IgD-negative memory B cell (primary cell): Measurements from ENCODE around the gene TMEM163. TPM values are rescaled to one million over a fixed set of nuclear protein-coding genes. Genes with fewer than 3 reads are reported as not detected.
"Not testable (repeated sequence)": the region's sequence is repeated elsewhere in the genome, so short reads cannot be mapped to it uniquely, and the experiment has no call there.

Experiments
- H3K27ac Mint-ChIP-seq, 3 donors: one replicate each; pipeline ENCODE4 v1.8.0; 2020 to 2022; ENCODE audit warnings: mild to moderate bottlenecking in 3 of 3, mixed read lengths in 3 of 3, moderate library complexity in 1 of 3
- H3K27me3 Mint-ChIP-seq: one replicate; pipeline ENCODE4 v1.8.0; 2021; ENCODE audit warnings: mixed read lengths
- H3K36me3 Mint-ChIP-seq: one replicate; pipeline ENCODE4 v1.8.0; 2020; ENCODE audit warnings: mild to moderate bottlenecking, mixed read lengths
- H3K4me1 Mint-ChIP-seq, 3 donors: one replicate each; pipeline ENCODE4 v1.8.0; 2020 to 2022; ENCODE audit warnings: mixed read lengths in 3 of 3, mild to moderate bottlenecking in 1 of 3
- H3K4me3 Mint-ChIP-seq, 4 donors: one replicate each; pipeline ENCODE4 v1.8.0; 2020 to 2022; ENCODE audit warnings: mild to moderate bottlenecking in 4 of 4, mixed read lengths in 4 of 4, moderate library complexity in 3 of 4
- H3K9me3 Mint-ChIP-seq, 3 donors: one replicate each; pipeline ENCODE4 v1.8.0; 2020 to 2021; ENCODE audit warnings: mixed read lengths in 3 of 3, mild to moderate bottlenecking in 1 of 3
- polyA plus RNA-seq: library from polyadenylated mRNA; unstranded; fragments of 300-500 nt; fragmentation: Illumina TruSeq; gene quantifications from one replicate; pipeline ENCODE4 v1.2.3, GENCODE V29; 2021

The TMEM163 gene
- polyA plus RNA-seq, 1 donor from 2014 or later, result 1.2 TPM

GRCh38 chr2:134567666-134568065, 151.1 kb downstream of the TMEM163 start:
- Mint-ChIP-seq H3K36me3 (no peaks in the 10 kb centered on the region), H3K4me3 (no peak overlapping the region), H3K4me1 (peaks cover 7 to 14% (median 13%) of the 10 kb centered on the region in 3 donors), H3K27ac (no peak overlapping the region), H3K27me3 (peaks cover 1% of the 10 kb centered on the region), H3K9me3 (no peaks in the 10 kb centered on the region)

GRCh38 chr2:134564955-134565354, 153.8 kb downstream of the TMEM163 start:
- H3K4me3 Mint-ChIP-seq, H3K27me3 Mint-ChIP-seq, H3K27ac Mint-ChIP-seq, H3K9me3 Mint-ChIP-seq, H3K36me3 Mint-ChIP-seq, H3K4me1 Mint-ChIP-seq: not testable (repeated sequence)

- peaks cover 2% of the 10 kb centered on the region for H3K36me3 Mint-ChIP-seq
- H3K4me1 Mint-ChIP-seq, result peaks cover 0 to 7% (median 2%) of the 10 kb centered on the region in 3 donors
- no peaks in the 10 kb centered on the region for H3K9me3 Mint-ChIP-seq
- H3K4me3 Mint-ChIP-seq, result no peak overlapping the region
- peaks cover 1% of the 10 kb centered on the region for H3K27me3 Mint-ChIP-seq
- H3K27ac Mint-ChIP-seq, result no peak overlapping the region
Observed at GRCh38 chr2:134564549-134564948, 154.3 kb downstream of the TMEM163 start.

- no peaks in the 10 kb centered on the region for H3K9me3 Mint-ChIP-seq
Observed at GRCh38 chr2:134558208-134558830, 160.5 kb downstream of the TMEM163 start.

DNA sequence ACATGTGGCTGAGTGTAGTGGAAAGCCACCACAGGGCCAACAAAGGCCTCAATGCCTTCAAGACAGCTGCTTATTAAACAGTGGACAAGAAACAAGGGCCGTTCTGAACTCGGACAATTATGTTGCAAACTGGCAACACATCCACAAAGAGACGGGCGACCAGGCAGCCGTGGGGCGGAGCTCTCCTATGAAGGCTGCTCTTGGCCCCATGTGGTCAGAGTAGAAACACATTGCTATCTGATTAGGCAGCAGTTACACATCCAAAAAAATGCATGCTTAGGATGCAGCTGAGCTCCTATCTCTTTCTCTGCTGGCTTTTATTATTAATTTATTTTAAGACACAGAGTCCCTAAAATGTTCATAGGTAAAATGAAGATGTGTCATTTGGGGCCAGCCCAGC, 163.4 kb downstream of the TMEM163 start:
- H3K4me1 Mint-ChIP-seq, result peaks cover 0 to 2% (median 0%) of the 10 kb centered on the region in 3 donors
- no peak overlapping the region for H3K4me3 Mint-ChIP-seq
- no peaks in the 10 kb centered on the region for H3K27me3 Mint-ChIP-seq
- no peak overlapping the region for H3K27ac Mint-ChIP-seq
- H3K36me3 Mint-ChIP-seq, result no peaks in the 10 kb centered on the region
- H3K9me3 Mint-ChIP-seq, result no peaks in the 10 kb centered on the region

More at GRCh38 chr2:134558208-134558830, 160.5 kb downstream of the TMEM163 start:
- H3K4me1 Mint-ChIP-seq, result peaks cover 0 to 2% (median 0%) of the 10 kb centered on the region in 3 donors
- H3K27ac Mint-ChIP-seq, result no peak overlapping the region
- H3K4me3 Mint-ChIP-seq, result no peak overlapping the region
- H3K27me3 Mint-ChIP-seq, result no peaks in the 10 kb centered on the region
- H3K36me3 Mint-ChIP-seq, result peaks cover 2% of the 10 kb centered on the region

DNA sequence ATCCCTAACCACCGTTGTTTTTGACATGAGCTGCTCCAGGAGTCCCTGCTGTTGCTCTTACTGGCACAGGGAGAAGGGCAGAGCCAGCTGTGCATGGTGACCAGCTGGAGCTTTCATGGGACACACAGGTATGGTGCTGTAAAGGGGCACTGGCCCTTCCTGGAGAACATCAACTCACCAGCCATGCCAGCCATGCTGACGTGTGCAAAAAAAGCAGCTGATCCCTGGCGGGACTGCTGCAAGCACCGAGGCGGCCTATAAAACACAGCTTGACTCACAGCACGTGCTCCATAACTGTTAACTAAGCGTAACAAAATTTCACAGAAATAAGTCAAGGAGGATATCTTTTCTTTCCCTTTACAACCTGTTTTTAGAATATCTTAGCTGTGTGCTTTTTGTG, 165.1 kb downstream of the TMEM163 start:
- Mint-ChIP-seq H3K9me3 (no peaks in the 10 kb centered on the region), H3K27me3 (no peaks in the 10 kb centered on the region), H3K27ac (no peak overlapping the region), H3K4me3 (no peak overlapping the region), H3K36me3 (peaks cover 2% of the 10 kb centered on the region), H3K4me1 (peaks cover 0 to 2% (median 0%) of the 10 kb centered on the region in 3 donors)

GRCh38 chr2:134550566-134551164, 168.1 kb downstream of the TMEM163 start:
- Mint-ChIP-seq H3K27me3 (no peaks in the 10 kb centered on the region), H3K4me1 (no peaks in the 10 kb centered on the region), H3K4me3 (no peak overlapping the region), H3K9me3 (no peaks in the 10 kb centered on the region), H3K27ac (no peak overlapping the region), H3K36me3 (peaks cover 2% of the 10 kb centered on the region)

DNA sequence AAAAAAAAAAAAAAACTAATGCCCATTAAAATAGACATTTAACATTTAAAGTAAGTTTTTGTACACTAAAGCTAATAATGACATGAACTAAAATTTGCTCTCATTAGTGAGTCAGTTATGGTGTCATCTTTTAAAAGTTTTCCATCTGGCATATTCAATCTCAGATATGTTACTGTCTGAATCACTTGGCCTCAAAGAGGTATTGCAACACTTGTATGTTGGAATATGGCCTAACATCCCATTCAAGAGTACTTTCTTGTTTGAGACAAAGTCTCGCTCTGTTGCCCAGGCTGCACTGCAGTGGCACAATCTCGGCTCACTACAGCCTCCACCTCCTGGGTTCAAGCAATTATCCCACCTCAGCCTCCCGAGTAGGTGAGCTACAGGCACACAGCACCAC, 169.7 kb downstream of the TMEM163 start:
- Mint-ChIP-seq H3K4me3 (no peak overlapping the region), H3K36me3 (peaks cover 6% of the 10 kb centered on the region), H3K9me3 (no peaks in the 10 kb centered on the region), H3K27me3 (no peaks in the 10 kb centered on the region), H3K27ac (no peak overlapping the region), H3K4me1 (no peaks in the 10 kb centered on the region)

DNA sequence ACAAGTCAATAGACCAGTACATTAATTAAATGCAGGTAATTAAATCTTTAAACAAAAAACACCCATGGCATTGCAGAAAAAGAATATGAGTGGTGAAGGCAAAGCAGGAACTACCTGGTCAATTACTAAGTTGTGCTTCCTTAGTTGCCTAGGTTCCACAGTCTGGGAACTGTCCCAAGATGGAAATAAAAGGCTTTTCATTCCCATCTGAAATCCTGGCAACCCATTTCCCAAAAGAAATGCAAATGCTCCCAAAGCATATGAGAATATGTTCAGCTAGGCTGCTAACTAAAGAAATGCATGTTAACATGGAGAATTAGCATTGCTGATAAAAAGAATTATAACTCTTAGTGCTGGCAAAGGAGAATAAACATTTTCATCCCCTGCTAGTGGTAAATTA, 177.8 kb downstream of the TMEM163 start:
- peaks cover 6% of the 10 kb centered on the region for H3K36me3 Mint-ChIP-seq
- no peak overlapping the region for H3K4me3 Mint-ChIP-seq

DNA sequence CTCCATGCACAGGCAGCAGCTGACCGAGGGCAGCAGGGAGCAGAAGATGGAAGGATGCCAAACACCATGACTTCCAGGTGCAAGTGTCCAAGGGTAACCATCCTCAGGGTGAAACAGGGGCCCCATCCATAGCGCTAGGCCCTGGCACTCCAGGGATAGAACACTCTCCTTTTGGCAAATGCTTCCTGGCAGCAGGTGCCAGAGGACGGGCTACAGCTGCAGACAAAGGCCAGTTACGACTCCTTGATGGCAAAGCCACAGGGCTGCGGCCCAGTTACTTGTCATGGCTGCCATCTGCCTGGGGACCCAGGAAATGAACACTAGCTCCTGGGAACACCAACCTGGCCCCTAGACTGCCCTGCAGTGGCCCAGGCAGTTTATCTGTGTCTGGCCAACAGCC, 178.8 kb downstream of the TMEM163 start:
- no peaks in the 10 kb centered on the region for H3K9me3 Mint-ChIP-seq

More for the DNA sequence above, 177.8 kb downstream of the TMEM163 start:
- Mint-ChIP-seq H3K9me3 (no peaks in the 10 kb centered on the region), H3K27me3 (no peaks in the 10 kb centered on the region), H3K4me1 (no peaks in the 10 kb centered on the region), H3K27ac (no peak overlapping the region)

DNA sequence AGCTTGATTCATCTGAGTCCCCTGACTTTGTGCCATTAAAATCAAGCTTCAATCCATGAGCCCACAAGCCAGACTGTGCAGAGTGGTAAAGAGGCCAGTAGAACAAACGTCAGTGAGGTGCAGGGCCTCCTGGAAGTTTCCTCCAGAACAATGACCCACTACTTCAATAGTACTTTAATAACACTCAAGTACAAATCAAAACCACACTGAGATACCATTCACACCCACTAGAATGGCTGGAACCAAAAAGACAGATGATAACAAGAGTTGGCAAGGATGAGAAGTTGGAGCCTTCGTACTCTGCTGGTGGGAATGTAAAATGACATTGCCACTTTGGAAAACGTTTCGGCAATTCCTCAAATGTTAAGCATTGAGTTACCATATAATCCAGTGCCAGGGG, 181.1 kb downstream of the TMEM163 start:
- Mint-ChIP-seq H3K27me3 (no peaks in the 10 kb centered on the region), H3K9me3 (no peaks in the 10 kb centered on the region), H3K4me1 (no peaks in the 10 kb centered on the region), H3K27ac (no peak overlapping the region), H3K4me3 (no peak overlapping the region), H3K36me3 (peaks cover 2% of the 10 kb centered on the region)

More for the DNA sequence above, 178.8 kb downstream of the TMEM163 start:
- no peak overlapping the region for H3K27ac Mint-ChIP-seq
- H3K27me3 Mint-ChIP-seq, result no peaks in the 10 kb centered on the region
- H3K4me1 Mint-ChIP-seq, result no peaks in the 10 kb centered on the region
- H3K36me3 Mint-ChIP-seq, result peaks cover 4% of the 10 kb centered on the region
- no peak overlapping the region for H3K4me3 Mint-ChIP-seq

DNA sequence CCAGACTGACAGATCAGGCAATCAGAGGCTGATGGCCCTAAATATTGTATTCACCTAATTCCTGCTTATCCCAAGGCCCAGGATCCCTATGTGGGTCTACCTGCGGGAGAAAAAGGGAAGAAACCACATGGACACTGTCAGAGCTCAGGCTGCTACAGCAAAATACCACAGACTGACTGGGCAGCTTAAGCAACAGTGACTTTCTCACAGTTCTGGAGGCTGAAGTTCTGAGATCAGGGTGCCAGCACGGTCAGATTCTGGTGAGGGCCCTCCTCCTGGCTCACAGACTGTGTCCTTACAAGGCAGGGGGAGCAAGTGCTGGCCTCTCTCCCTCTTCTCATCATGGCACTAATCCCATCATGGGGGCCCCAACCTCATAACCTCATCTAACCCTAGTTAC, 181.7 kb downstream of the TMEM163 start:
- Mint-ChIP-seq H3K27ac (no peak overlapping the region), H3K4me3 (no peak overlapping the region), H3K36me3 (peaks cover 2% of the 10 kb centered on the region), H3K9me3 (no peaks in the 10 kb centered on the region), H3K4me1 (no peaks in the 10 kb centered on the region), H3K27me3 (no peaks in the 10 kb centered on the region)

DNA sequence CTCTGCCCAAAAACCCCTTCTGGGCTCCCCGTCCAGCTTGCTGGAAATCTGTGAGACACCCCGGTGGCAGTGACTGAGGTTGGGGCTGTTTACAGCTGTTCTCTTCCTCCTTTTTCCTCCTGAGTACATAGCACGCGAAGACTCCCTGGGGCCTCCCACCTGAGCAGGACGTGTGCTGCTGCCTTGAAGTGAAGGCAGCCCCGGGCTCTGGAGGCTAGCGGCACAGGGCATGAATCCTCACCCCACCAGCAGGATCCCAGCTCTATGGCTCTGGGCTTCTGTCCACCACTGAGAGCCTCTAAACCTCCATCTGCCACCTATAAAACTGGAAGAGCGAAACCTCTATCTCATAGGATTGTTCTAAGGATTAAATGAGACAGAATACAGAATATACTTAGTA, 182.5 kb downstream of the TMEM163 start:
- Mint-ChIP-seq H3K27ac (peak overlapping the region in 1 of 3 donors; percentile 20), H3K36me3 (peaks cover 2% of the 10 kb centered on the region), H3K9me3 (no peaks in the 10 kb centered on the region), H3K4me1 (no peaks in the 10 kb centered on the region), H3K27me3 (no peaks in the 10 kb centered on the region), H3K4me3 (no peak overlapping the region)

DNA sequence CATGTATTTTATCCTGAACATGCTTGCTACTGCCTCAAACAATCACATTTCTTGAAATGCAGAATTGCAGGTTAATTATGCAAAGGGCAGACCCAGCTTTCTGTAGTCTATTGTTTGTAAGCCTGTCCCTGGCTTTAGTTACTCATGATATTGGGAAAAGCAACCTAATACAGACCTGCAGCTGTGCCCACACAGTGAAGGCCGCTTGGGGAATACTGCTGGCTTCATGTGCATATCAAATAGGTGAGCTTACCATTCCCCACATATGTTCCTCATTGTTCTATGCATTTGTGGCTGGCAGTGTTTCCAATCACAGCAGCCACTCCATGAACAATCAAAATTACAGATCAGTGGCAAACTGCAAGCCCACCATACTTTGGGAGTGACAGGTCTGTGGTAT, 186.3 kb downstream of the TMEM163 start:
- no peaks in the 10 kb centered on the region for H3K27me3 Mint-ChIP-seq
- H3K27ac Mint-ChIP-seq, result no peak overlapping the region
- H3K9me3 Mint-ChIP-seq, result no peaks in the 10 kb centered on the region
- no peaks in the 10 kb centered on the region for H3K36me3 Mint-ChIP-seq
- H3K4me3 Mint-ChIP-seq, result no peak overlapping the region
- no peaks in the 10 kb centered on the region for H3K4me1 Mint-ChIP-seq

GRCh38 chr2:134527381-134527780, 191.4 kb downstream of the TMEM163 start:
- peaks cover 0 to 3% (median 0%) of the 10 kb centered on the region in 3 donors for H3K4me1 Mint-ChIP-seq
- H3K36me3 Mint-ChIP-seq, result peaks cover 7% of the 10 kb centered on the region

More at GRCh38 chr2:134527381-134527780, 191.4 kb downstream of the TMEM163 start:
- no peaks in the 10 kb centered on the region for H3K27me3 Mint-ChIP-seq
- no peaks in the 10 kb centered on the region for H3K9me3 Mint-ChIP-seq
- H3K27ac Mint-ChIP-seq, result no peak overlapping the region
- no peak overlapping the region for H3K4me3 Mint-ChIP-seq
